GM12801 (cell line): ENCODE data around the gene RHEBL1.
A peak's percentile ranks its signal among the peaks of the same experiment; 100 is the strongest.

Source experiments
- TF ChIP-seq, protein P1 (sequence below): IDR thresholded peaks from one replicate; pipeline ENCODE4 v1.5.1; 2011; ENCODE audit warnings: control low read depth; ENCODE audit not compliant: insufficient read length; ENCODE audit errors: extremely low read depth

The RHEBL1 gene

GRCh38 chr12:49088150-49088931 is 18.6 kb upstream of the RHEBL1 start:
- TF ChIP-seq, protein P1, sequence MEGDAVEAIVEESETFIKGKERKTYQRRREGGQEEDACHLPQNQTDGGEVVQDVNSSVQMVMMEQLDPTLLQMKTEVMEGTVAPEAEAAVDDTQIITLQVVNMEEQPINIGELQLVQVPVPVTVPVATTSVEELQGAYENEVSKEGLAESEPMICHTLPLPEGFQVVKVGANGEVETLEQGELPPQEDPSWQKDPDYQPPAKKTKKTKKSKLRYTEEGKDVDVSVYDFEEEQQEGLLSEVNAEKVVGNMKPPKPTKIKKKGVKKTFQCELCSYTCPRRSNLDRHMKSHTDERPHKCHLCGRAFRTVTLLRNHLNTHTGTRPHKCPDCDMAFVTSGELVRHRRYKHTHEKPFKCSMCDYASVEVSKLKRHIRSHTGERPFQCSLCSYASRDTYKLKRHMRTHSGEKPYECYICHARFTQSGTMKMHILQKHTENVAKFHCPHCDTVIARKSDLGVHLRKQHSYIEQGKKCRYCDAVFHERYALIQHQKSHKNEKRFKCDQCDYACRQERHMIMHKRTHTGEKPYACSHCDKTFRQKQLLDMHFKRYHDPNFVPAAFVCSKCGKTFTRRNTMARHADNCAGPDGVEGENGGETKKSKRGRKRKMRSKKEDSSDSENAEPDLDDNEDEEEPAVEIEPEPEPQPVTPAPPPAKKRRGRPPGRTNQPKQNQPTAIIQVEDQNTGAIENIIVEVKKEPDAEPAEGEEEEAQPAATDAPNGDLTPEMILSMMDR: peak; percentile 94

DNA sequence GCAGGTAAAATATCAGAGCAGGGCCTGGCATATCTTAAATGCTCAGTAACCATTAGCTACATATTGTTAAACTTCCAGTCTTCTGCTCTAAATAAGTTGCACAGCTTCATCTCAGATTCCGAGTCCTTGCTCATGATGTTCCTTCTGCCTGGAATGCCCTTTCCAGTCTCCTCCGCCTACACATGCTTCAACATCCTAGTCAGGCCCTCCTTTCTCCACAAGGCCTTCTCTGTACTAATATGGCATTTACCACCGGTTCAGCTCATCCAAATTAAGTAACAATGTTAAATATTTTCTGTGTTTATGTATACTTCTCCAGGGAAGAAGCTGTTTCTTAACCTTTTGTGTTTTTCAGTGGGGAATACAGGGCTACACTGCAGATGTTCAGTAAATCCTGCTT is 16.3 kb upstream of the RHEBL1 start:
- TF ChIP-seq, protein P1: no peak

GRCh38 chr12:49084438-49084837 is 14.7 kb upstream of the RHEBL1 start:
- TF ChIP-seq, protein P1: no peak

GRCh38 chr12:49079793-49080192 is 10.0 kb upstream of the RHEBL1 start:
- TF ChIP-seq, protein P1: no peak

DNA sequence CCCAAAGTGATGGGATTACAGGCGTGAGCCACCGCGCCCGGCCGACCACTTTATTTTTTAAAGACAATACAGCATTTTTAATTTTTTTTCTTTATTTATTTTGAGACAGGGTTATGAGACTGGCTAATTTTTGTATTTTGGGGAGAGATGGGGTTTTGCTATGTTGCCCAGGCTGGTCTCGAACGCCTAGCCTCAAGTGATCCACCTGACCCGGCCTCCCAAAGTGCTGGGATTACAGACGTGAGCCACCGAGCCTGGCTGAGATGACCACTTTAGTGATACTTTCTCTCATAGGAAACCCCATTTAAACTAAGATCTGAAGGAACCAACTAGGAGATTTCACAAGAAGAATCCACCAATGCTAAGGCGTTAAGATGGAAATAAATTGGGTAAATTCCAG is 1.2 kb upstream of the RHEBL1 start:
- TF ChIP-seq, protein P1: no peak

- TF ChIP-seq, protein P1: no peak
Measured at GRCh38 chr12:49068879-49069506, 786 bp downstream of the RHEBL1 start.

DNA sequence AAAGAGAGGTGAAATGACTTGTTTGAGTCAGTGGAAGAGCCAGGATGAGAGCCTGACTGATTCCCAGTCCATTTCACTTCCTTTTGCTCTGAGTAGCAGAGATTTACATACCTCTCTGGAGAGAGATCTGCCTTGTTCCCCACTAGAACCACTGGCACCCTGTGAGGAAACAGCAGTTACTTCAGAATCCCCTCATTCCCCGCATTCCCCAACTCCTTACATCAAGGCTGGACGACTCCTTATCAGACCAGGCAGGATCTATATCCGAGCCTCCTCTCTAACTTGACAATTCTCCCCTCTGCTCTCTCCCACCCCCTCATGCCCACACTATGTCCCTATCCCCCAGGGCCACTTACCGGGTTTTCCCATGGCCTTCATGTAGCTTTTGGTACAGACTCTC is 3.7 kb downstream of the RHEBL1 start:
- TF ChIP-seq, protein P1: no peak
